Urothelium cell line (cell line): ENCODE data around the gene VEZT.

Source experiments
- DNase-seq: peaks from one replicate; pipeline ENCODE4 v3.0.0; 2011; ENCODE audit warnings: low spot score, mixed read lengths
- FAIRE-seq: peaks from 2 replicates; lab custom pipeline; 2011; peaks lifted over from hg19 to GRCh38; lab: Jason Lieb, UNC

The VEZT gene

DNA sequence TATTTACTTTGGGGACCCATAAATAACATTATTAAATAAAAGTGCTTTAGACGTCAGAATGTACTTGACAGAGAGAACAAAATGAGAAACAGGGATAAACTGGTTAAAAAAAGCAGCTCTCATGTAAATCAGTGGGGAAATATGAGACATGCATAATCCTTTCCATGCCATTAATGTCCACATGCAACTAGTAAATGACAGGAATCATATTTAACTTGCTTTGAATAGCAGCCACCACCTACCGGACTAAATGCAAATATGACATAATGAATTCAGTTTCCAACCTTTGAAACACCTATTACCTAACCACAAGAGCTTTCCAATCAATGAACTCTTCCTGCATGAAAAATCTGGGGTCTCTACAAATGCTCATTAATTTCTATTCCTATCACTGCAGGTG lies 20.0 kb upstream of the VEZT start:
- FAIRE-seq, result no peak
- no peak for DNase-seq

DNA sequence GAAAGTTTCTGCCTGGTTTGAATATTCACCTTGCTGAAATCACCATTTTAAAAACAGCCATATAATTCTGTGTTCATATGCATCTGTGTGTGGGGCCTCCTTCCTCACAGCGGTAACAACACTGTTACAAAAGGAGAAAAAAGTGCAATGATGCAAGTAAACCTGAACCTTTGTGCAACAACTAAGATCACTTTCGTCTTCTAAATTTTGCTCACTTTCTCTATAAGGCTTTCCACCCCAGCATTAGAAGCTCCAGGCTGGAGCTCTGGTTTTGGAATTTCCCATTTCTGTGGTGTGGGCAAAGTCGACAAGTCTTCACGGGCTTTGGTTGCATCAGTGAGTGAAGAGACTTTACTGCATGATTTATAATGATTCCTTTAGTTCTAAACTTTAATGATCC lies 18.7 kb upstream of the VEZT start:
- no peak for DNase-seq
- FAIRE-seq, result no peak

DNA sequence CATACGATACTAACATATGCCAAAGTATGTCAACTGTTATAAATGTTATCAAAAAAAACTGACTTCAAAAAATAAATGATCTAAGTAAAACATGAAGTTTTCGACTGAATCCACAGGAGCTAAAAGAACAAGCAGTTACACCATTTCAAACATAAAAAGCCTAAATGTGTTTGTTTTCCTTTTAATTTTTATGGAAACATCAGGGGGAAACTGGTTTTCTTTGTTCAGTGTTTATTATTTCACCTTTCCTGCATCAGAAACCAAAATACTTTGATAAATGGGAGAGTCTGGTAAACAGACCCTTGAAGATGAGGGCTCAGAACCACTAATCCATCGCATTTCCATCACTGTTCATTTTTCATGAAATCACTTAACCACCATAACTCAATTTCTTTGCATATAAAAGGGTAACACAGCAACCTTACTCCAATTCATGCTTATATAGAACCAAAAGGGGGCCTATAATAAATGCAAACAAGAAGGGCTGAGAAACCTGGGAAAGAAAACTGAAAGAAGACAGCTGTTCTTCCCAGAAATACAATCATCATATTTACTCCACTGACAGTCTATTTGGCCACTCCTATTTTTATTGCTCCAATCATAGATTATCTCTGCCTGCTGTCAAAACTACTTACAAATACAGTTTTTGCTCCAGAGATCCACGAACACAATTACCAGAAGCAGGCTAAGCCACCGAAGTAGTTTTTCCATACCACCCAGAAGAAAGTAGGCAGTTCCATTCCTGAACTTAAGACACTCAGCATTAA lies 17.3 kb upstream of the VEZT start:
- FAIRE-seq, result no peak
- DNase-seq, result no peak

DNA sequence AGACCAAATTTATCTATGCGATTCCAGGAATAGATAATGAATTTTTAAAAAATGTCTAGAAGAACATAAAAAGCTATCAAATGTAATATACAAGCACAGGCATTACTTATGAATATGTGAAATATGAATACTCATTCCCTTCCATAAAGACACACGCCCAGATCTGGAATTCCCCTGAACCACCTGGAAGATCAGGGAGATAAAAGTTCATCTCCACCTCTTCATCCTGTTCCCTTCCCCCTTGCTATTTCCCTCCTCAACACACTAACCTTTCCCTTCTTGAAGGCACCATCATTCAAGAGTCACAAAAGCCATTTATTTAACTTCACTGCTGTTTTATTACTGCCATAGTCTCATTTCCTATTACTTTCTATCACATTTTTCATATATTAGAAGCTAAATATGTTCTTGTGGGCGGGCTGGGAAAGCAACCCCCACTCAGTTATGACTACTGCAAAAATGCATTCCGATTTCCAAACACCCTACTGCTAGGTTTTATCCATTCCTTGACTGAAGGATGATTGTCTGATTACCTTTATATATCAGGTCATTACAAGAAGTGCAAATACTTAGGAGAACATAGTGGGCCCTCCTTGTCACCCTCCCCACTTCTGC lies 16.4 kb upstream of the VEZT start:
- no peak for FAIRE-seq
- no peak for DNase-seq

DNA sequence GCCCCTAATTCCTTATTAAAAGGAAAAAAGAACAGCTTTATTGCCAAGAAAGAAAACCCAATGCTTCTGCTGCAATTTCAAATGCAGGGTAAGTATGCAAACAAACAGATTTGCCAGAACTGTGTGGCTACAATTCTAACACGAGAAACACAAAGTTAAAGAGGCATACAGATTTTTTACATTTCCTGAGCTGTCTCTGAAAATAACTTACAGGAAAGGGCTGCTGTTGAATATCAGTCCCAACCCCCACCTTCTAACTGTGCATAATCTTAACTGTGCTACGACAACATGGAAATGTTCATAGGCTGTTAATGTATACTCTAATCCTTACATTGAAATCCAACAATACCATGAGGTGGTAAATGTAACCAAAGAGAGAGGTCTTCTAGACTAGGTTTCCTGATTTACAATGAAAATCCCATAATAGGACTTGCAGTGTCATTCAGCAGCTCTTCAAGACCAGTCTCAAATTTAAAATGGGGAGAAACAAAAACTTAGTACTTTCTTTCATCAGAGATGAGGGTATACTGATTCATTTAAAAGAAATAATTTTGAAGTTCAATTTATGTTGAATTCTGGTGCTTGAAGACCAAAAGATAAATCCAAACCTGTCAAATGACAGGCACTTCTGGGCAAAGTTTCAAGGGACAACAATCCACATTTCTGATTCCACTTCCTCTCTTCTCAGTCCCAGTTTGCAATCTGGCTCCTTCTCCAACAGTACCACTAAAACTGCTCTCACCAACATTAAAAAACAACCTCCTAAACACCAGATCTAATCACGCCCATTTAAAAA lies 14.7 kb upstream of the VEZT start:
- DNase-seq, result no peak
- no peak for FAIRE-seq

DNA sequence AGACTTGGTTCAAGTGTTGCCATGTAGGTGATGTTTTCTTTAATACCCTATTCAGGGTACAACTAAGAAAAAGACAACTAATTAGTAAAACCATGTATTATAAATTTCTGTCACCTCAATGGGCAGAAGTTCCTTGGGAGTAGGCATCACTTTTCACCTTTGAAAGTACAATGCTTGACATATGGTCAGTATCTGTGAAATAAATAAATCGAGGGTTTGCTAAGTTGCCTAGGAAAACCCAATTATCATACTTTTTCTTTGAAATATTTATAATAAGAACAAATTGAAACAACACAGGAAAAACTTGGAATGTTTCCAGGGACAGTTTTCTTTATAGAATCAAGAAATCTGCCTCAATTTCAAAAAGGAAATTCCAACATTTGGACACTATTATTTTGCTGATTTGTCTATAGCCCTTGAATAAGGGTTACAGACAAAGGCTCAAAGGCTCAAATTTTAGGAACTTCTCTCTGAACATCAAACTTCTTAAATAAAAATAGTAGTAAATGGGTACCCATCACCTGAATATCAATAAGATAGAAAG lies 14.0 kb upstream of the VEZT start:
- FAIRE-seq, result no peak

DNA sequence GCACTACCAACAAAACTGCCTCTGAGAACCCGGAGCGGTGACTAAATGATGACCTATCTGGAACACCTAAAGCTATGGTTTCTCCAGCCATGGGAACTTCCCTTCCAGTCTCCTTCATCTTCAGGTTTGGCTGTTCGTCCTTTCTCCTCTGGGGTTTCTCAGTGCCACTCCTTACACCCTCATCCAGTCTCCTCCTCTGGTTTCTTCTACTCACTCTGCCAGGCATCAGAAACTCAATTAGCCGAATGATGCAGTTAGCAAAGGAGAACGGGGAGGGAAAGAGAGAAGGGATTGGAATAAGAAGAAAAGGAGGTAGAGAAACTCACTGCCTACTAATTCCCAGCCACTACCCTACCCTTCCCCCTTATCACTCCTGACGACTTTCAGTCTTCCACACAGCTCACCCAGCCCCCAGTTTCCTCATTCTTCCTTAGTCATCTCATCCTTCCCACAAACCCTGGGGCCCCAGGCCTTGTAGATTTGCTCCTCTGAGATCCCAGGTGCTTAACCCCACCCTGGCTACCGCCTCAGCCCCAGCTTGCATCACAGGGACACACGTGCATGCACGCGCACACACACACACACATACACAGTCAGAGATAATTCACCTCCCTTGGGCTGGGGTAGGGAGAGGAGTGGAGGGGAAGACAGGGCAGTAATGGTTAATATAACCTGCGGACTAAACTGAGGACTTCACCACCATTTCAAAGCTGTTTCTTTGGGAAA lies 13.3 kb upstream of the VEZT start:
- DNase-seq (peak; percentile 65), FAIRE-seq (no peak)

More for the DNA sequence above, 14.0 kb upstream of the VEZT start:
- no peak for DNase-seq

DNA sequence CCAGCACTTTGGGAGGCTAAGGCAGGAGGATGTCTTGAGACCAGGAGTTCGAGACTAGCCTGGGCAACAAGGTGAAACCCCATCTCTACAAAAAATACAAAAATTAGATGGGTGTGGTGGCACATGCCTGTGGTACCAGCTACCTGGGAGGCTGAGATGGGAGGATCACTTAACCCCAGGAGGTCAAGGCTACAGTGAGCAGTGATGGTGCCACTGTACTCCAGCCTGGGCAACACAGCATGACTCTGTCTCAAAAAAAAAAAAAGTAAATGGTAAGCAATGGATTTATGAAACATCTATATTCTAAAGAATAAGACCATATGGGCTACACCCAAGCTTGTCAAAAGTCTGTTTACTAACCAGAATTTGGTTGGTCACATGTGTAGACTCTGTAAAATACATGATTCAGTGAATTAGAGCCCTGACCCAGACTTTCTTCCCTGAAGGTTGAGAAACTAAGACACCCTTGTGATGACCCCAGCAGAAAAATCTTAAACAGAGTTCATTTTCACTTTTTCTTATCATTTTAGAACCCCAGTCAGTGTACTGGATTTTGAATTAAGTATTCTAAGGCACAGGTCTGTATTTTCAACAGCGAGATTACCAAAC lies 12.5 kb upstream of the VEZT start:
- no peak for FAIRE-seq
- no peak for DNase-seq

DNA sequence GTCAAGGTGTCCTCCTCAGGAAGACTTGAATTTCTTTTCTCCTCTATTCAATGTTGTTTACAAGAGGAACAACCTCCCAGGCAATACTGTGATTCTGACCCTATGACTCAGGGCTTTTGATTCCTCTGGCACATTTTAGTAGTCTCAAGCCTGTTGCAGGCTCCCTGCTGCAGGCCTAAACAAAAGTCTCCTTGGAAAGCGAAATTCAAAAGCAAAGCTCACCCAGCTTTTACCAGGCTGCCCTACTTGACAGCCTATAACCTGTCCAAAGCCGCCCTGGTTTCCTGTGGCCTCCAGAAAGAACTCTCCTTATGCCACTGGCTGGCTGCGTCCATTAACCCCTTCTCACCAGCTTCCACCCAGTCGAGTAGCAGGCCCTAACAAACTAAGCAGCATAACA lies 11.9 kb upstream of the VEZT start:
- FAIRE-seq, result no peak
- peak; percentile 19 for DNase-seq

DNA sequence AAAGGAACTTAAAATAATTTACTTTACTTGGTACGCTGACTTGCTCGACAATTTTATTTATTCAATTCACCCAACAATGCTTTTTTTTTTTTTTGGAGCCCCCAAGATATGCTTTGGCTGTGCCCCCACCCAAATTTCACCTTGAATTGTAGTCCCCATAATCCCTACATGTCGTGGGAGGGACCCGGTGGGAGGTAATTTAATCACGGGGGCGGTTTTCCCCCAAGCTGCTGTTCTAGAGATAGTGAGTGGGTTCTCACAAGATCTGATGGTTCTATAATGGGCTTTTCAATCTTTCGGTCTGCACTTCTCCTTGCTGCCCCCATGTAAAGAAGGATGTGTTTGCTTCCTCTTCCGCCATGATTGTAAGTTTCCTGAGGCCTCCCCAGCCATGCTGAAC lies 10.7 kb upstream of the VEZT start:
- DNase-seq (no peak), FAIRE-seq (no peak)

DNA sequence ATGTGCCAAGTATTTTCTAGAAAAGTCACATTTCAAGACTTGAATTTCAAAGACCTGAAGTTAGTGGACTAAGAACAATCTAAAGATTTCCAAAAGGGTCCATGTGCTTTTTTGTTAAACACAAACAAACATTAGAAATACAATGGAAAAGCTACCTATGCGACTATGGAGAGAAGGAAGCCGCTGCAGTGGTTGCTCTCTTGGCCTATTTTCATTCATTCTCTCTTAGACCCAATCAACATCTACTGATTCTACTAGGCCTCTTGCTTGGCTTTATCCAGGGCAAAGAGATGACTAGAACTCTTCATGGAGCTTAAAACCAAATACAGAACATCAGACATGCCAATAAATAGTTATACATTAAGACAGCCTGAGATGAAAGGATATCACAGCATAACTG lies 10.2 kb upstream of the VEZT start:
- FAIRE-seq, result no peak
- no peak for DNase-seq

DNA sequence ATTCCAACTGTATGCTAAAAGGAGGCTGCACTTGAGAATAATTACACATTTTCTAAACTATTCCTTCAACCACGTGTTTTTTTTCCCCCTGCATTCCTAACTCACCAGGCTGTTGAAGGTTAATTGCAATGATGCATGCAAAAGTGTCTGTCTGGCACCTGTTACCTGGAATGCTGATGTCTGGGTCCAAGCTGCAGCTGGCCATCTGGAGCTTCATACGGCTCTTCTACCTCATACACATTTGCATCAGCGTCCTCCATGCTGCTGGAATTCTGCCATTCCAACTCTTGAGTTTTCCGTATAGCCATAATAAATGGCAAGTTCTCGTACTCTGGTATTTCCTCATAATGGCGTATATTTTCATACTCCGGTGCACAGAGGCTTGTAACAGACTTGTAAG lies 8.9 kb upstream of the VEZT start:
- DNase-seq (no peak), FAIRE-seq (no peak)

DNA sequence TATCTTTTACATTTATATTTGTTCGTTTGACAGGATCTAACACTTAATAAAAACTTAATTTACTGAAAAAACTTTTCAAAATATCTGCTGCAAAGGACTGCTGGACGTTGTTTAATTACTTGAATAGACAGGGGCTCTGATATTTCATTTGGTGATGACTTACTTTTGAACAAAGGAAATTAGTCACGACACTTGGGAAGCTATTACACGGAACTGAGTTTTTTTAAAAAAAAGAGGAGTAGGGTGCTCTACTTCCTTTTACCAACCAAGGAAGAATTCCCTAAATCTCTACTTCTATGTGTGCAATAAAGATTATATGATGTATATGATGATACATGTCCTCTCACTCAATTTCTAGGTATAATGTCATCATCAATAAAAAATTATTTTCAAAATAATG lies 5.0 kb upstream of the VEZT start:
- no peak for DNase-seq
- FAIRE-seq, result no peak

DNA sequence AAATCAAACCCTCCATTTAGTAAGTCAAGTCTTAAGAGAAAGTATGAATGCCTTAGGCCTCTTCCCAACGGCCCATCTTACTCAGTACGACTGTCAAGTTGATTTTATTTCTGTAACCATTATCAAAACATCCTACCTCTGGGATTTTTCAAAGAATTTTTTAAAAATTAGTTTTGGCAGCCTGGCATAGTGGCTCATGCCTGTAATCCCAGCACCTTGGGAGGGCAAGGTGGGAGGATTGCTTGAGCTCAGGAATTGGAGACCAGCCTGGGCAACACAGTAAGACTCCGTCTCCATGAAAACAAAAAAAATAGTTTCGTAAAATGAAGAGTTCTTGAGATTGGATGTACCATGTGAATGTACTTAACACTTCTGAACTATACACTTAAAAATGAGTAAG lies 4.5 kb upstream of the VEZT start:
- FAIRE-seq (no peak), DNase-seq (no peak)

DNA sequence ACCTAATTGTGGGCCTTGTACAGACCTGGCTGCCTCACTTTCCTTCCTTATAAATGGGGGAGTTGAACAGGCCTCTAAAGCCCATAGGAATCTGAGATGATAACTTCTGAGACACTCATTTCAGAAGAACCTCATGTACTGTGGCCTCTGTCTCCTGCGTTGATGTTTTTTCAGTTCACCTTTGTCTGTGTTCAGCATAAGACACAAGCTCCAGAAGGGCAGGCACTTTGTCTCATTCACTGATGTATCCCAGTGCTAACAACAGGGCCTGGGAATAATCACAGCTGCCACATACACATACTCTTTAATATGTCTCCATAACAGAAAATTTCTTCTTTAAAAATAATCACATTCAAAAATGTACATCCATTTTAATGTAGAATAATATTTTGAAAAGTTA lies 3.7 kb upstream of the VEZT start:
- no peak for FAIRE-seq

DNA sequence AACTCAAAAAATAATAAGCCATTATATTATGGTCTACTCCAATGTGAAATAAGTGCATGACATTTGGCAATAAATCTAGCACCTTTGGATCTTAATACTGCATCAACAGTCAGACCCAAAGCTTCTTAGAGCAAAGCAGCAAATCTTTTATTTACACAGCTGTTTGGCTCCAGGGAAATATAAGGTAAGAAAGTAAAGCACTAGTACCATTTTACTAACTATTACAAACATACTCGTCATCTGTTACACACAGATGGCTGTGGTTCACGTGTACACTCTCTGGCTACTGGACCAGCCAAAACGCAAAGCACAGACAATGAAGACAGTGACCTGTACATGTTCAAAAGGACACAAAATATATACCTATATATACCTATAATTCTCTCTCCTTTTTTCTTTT lies 3.1 kb upstream of the VEZT start:
- DNase-seq, result no peak

More for the DNA sequence above, 3.7 kb upstream of the VEZT start:
- no peak for DNase-seq

DNA sequence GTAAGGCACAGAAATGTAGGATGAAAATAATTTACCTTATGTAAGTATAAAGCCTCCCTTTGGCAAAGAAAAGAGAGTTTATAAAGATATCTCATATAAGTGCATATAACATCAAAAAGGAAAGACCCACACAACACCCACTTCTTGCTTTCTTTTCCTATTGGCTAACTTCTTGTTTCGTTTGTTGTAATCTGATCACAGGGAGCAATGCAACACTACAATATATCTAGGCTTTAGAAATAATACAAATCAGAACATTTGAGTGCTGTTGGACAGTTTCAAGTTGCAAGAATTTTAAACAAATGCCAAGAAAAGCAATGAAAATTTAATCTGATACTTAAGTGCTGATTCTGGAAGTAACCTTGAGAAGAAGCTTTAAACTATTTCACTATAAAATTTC lies 1.7 kb upstream of the VEZT start:
- FAIRE-seq, result no peak
- DNase-seq, result no peak

More for the DNA sequence above, 3.1 kb upstream of the VEZT start:
- no peak for FAIRE-seq

DNA sequence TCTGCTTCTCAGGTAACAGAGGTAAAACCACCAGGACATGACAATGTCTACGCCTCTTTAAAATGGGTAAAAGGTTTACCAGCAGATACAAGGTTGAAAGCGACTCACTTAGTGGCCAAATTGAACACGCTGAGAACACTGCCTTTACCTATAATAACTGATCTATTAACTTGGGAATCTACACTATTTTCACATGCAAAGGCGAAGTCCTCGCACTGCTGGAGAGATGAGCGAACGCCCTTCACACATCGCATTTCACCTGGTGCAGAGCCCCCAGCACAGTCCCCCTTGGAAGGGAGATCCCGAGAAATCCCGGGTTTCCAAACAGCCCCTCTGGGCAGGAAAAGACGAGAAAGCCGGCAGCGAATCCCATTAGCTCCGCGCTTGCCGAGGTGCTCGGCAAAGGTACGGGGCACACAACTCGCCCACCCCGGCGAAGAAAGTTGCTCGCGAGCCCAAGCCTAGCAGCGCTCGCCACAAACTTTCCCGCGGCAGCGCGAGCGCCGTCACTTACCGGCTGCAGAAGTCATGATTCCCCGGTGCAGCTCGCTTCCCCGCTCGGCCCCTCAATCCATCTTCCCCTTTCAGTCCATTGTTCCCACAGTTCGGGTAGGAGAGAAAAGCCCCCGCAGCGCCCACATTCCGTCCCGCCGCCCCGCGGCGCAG lies 763 bp upstream of the VEZT start:
- DNase-seq (no peak), FAIRE-seq (no peak)

DNA sequence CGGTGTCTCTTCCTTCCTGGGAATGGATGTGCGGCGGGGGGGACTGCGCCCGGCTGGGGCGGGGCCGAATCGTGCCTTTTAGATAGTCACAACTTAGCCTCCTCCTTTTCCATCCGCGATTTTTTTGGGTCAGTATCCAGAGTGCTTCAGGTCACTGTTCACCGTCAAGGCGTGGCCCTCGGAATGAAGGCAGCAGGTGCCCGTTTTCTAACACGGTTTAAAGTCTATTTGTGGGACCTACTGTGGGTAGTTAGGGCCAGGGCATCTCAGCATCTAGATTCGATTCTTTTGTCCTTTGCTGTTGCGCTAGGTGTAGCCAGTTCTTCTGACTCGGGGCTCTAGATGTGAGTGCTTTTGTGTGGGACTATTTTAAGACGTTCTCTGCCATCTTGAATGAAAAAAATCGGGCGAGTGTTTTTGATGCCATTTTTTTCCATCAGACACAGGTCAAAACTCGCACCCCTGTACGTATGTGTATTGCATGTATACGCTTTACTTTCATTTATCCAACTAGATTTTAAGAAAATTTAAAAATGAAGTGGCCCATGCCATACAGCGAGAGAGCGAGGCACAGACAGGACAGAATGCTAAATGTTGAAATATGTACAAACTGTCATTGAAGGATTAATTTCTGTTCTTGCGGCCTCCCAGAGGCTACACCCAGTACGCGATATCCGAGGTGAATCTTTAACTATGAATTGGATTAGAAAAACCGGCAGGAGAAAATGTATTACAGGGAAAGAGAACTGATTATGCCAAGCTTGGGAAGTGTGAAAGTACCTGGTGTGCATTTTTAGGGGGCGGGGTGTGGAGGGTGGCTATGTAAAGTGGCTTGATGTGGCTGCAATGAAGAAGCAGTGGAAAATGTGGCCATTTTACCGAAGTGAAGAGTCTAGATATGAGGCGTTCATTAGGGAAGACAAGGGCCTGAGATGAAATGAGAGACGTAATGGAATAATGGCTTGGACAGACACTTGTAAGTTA lies 835 bp downstream of the VEZT start:
- DNase-seq, result peak; percentile 57
- FAIRE-seq, result no peak
